Stimulated activated memory B cell treated with anti-CD40 and anti-IgM and Interleukin-4, amounts not matched to agents 10 μg/mL and 1 μg/mL and 100 μg/mL, for 72 hours (primary cell): ENCODE results near the gene DPP6.

ENCODE experiments used
- ATAC-seq: fragments of 150-1000 bp; cut with Tn5 transposase; 2 replicates; pipeline ENCODE4 v1.10.0; 2021
- H3K27ac Mint-ChIP-seq: one replicate; pipeline ENCODE4 v1.8.0; 2022; ENCODE audit warnings: mild to moderate bottlenecking, mixed read lengths
- H3K27me3 Mint-ChIP-seq: one replicate; pipeline ENCODE4 v1.8.0; 2022; ENCODE audit warnings: mixed read lengths
- H3K36me3 Mint-ChIP-seq: one replicate; pipeline ENCODE4 v1.8.0; 2022; ENCODE audit warnings: mixed read lengths
- H3K4me1 Mint-ChIP-seq: one replicate; pipeline ENCODE4 v1.8.0; 2022; ENCODE audit warnings: mixed read lengths
- H3K4me3 Mint-ChIP-seq: one replicate; pipeline ENCODE4 v1.8.0; 2022; ENCODE audit warnings: mild to moderate bottlenecking, moderate library complexity, mixed read lengths
- H3K9me3 Mint-ChIP-seq: one replicate; pipeline ENCODE4 v1.8.0; 2022; ENCODE audit warnings: mixed read lengths

Gene DPP6

DNA sequence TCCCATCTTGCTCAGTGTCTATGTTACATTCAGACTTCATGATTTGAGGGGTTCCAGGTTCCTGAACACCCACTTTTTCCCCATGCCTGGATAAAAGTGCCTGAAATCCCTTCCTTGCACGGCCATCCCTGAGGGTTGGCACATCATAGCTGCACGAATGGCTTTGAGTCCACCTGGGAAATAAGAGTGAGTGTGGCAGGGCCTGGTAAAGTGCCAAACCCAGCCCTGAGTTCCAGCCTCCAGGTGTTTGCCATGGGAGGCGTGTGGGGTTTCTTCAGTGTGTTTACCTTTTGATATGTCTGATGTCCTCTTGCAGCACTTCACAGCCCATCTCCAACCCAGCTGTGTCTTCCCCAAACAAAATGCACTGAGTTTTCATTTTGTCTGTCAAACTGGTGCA lies 805.0 kb downstream of the DPP6 start:
- Mint-ChIP-seq H3K9me3 (no peaks in the 10 kb centered on the region), H3K27ac (no peak overlapping the region), H3K4me1 (no peaks in the 10 kb centered on the region), H3K36me3 (no peaks in the 10 kb centered on the region), H3K27me3 (peaks cover 9% of the 10 kb centered on the region), H3K4me3 (no peak overlapping the region)
- ATAC-seq: no peak

DNA sequence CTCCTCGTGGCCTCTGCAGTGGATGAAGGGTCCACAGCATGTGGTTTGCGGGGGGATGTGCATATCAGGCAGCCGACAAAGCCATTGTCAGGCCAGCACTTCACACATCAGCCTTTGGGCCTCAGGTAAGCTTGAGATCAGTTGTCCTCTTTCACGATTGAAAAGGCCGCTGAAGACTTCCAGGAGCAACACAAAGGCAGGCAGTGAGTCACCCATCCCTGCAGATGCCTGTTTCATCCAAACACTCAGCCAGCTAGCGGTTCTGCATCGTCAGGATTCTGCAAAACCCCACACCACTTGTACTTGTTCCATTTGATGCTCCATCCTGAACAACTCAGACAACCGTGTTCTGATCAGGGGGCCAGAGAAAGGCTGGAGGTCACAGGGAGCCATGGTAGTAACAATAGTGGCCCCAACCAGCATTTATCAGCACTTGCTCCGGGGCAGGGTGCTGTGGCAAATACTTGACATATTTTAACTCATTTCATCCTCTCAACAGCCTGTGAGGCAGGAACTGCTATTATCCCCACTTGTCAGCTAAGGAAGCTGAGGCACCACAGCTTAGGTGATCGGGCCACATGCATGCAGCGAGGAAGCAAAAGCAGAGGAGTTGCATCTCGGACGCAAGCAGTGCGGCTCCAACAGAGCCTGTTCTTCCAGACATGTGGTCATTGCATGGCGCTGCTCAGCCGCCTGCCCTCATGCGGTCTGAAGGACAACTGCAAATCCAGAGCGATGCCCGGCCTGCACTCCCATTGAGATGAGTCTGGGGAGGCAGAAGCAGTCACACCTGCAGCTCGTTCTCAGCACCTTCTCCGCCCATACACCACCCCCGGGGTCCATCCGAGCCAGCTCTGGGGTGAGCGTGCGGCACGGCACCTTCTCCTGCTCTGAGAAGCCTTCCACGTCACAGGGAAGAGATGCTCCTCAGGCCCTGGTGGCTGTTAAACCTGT lies 805.8 kb downstream of the DPP6 start:
- peaks cover 1% of the 10 kb centered on the region for H3K27me3 Mint-ChIP-seq
- H3K4me3 Mint-ChIP-seq: no peak overlapping the region
- ATAC-seq: no peak
- H3K27ac Mint-ChIP-seq: no peak overlapping the region
- no peaks in the 10 kb centered on the region for H3K4me1 Mint-ChIP-seq
- H3K9me3 Mint-ChIP-seq: no peaks in the 10 kb centered on the region
- no peaks in the 10 kb centered on the region for H3K36me3 Mint-ChIP-seq

DNA sequence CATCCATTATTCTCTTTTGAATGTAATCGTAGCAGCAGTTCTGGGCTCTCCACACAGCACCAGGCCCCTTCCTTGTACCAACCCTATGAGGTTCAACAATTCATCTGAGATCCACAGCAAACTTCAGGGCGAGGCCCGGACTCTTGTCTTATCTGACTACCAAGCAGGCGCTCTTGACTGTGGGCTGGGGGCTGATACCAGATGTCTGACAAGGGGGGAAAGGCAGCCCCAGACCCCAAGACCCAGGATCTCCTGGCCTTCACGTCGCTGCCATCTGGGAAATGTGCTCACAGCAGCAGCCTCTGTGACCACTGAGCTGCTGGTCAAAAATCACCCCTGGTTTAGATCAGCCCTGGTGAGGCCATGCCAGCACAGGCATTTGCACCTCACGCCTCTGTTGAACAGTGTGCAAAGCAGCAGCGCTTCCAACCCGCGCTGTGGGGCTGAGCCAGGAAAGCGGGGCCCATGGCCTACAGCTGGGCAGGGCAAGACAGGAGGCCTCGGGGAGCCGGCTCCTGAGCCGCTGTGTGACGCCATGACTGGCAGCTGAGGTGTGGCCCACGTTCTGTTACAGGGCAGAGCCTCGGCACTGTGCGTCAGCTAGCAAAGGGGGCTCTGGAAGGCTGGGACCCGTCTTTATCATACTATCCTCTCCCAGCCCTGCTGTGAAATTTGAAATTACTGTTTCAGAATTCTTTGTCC lies 806.8 kb downstream of the DPP6 start:
- Mint-ChIP-seq H3K4me1 (no peaks in the 10 kb centered on the region), H3K36me3 (no peaks in the 10 kb centered on the region), H3K9me3 (no peaks in the 10 kb centered on the region), H3K27ac (no peak overlapping the region), H3K27me3 (no peaks in the 10 kb centered on the region), H3K4me3 (no peak overlapping the region)
- ATAC-seq: no peak

DNA sequence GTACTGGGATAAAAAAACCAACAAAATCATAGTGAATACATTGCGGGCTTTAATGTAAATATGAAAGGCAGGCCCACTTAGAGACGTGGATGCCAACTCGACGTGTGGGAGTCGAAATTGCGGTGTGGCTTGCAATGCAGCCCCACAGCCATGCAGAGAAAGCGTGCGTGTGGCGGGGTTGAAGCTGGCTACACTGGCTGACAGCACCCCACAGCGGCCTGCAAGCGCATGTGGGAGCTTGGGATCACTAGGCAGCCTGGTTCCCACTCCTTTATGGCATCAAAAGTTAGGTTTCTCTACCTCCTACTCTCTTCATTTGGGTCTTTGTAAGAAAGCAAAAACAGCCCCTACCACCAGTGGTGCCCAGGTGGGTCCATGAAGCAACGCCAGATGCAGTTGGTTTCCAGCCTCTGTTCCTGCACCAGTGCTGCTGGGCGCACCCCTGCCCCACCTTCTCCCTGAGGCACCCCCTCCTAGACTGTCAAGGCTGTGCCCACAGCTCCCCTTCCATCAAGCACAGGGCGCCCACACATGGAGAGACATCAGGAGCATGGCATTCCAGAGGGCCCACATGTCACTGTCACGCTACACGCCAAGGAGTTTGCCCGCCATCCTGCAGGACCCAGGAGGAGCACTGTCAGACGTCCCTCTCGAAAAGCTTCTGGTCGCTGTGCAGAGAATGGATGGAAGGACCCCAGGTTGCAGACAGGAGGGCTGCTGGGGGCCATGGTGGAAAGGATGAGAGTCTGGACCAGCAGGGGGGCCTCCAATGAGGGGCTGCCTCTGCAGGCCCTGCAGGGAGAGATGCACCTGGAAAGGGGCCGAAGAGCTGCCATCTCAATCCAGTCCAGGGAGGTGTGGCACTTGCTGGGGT lies 807.8 kb downstream of the DPP6 start:
- no peaks in the 10 kb centered on the region for H3K36me3 Mint-ChIP-seq
- H3K4me1 Mint-ChIP-seq: no peaks in the 10 kb centered on the region
- ATAC-seq: no peak
- H3K9me3 Mint-ChIP-seq: no peaks in the 10 kb centered on the region
- H3K27ac Mint-ChIP-seq: no peak overlapping the region
- no peaks in the 10 kb centered on the region for H3K27me3 Mint-ChIP-seq
- H3K4me3 Mint-ChIP-seq: no peak overlapping the region

DNA sequence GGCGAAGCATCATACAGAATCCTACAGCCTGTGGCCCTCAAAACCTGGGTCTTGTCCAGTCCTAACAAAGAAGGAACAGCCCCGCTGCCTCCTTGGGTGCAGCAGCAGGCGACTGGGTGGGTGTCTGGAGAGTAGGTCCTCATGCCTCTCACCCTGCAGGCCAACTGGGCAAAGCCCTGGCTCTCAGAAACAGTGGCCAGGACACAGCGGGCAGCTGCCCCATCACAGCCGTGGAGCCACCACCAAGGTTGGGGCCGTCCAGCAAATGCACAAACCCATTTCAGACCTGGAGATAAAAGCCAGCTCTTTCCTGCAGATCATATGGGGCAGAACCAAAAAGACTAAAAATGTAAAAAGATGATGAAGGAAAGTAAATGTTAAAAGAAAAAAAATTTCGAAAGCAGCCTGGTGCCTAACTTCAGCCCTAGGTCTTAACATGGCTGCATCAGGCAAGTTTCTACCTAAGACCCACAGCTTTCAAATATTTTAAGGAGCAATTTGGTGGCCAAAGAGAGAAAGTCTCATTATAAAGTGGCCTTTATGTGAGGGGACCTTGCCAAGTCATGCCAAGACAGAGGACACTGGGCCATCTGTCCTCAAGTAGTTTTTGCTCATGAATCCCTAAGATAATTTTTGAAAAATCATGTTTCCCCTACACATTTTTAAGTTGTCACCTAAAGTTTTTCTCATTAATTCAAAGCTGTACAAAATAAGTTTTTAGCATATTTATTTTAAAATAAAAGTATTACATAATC lies 808.6 kb downstream of the DPP6 start:
- Mint-ChIP-seq H3K36me3 (no peaks in the 10 kb centered on the region), H3K4me3 (no peak overlapping the region), H3K9me3 (no peaks in the 10 kb centered on the region), H3K27ac (no peak overlapping the region), H3K27me3 (peaks cover 7% of the 10 kb centered on the region), H3K4me1 (no peaks in the 10 kb centered on the region)
- ATAC-seq: no peak

DNA sequence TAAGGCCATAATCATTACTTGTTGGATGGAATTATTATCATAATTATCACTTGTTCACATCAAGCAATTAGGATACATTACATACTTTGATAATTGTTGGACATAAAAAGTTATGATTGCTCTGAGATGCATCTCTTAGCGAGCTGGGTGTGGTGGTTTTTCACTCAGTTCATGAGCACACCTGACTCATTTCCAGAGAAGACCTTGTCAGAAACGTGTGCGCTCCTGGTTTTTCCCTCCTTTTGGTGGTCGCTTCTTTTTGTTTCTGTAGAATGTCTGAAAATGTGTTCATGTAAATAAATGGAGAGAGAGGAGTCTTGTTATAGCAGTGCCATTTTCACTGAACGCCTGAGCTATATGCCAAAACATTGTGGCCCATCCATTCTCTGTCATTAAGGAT lies 809.4 kb downstream of the DPP6 start:
- no peak for ATAC-seq
- H3K36me3 Mint-ChIP-seq: no peaks in the 10 kb centered on the region
- H3K9me3 Mint-ChIP-seq: no peaks in the 10 kb centered on the region

DNA sequence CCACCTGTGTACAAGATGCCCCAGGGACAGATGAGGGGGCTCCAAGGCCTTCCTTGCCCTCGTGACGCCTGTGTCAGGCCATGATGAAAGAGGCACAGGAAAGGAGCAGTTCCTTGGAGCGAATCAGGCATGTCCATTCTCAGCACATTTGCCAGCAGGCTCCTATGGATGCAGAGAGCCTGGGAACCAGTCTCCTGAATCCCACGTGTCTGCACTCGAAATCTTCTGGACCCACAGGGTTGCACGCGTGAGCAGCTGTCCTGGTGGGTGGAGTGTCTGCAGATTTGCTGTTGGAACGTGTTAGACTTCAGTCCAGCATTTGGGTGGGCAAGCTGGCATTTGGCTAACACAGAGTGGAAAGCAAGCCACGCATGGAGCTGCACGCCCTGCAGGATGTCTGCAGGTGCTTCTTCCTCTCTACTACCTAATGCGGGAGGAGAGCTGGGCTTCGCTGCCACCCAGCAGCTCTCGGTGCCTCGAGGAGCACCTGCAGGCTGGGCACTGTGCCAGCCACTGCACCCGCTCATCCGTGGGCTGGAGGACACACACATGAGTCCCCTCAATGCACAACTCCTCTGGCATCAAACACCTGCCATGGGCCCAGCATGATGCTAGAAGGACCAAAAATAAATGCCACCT lies 810.1 kb downstream of the DPP6 start:
- Mint-ChIP-seq H3K9me3 (peaks cover 3% of the 10 kb centered on the region), H3K4me1 (peaks cover 9% of the 10 kb centered on the region), H3K27me3 (peaks cover 22% of the 10 kb centered on the region), H3K27ac (no peak overlapping the region), H3K36me3 (no peaks in the 10 kb centered on the region), H3K4me3 (no peak overlapping the region)
- ATAC-seq: no peak

More for the DNA sequence above, 809.4 kb downstream of the DPP6 start:
- Mint-ChIP-seq H3K27ac (no peak overlapping the region), H3K4me1 (peaks cover 2% of the 10 kb centered on the region), H3K27me3 (peaks cover 15% of the 10 kb centered on the region), H3K4me3 (no peak overlapping the region)

DNA sequence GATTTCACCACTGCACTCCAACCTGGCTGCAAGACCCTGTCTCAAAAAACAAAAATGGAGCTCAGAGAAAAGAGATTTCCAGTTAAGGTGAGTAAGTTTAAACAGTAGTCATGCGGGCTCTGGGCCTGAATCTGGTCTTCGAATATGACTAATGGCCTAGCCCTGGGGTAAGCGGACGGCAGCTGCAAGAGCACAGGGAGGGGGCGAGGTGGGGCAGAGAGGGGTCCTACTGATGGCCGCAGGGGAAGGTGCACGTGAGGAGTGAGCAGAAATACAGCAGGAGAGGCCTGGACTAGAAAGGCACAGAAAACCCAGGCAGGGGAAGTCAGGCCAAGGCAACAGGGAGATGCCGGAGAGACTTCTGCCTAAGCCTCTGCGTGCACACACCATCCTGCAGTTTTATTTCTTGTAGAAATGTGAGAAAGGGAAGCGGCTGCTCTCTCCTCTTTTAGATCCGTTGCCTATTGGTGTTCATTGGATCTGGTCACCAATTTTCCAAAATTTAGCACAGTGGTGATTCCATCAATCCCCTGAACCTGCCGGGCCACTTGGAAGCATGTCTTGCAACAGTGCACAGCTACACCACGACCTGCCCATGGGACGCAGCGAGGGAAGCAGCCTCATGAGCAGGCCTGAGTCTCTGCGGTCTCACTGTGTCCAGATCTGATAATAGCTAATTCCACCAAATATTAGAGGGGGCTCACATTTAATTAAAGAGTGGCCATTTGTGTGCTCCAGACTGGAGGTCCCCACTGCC lies 811.7 kb downstream of the DPP6 start:
- H3K9me3 Mint-ChIP-seq: peaks cover 3% of the 10 kb centered on the region
- ATAC-seq: no peak
- H3K27me3 Mint-ChIP-seq: peaks cover 32% of the 10 kb centered on the region
- H3K27ac Mint-ChIP-seq: no peak overlapping the region
- H3K36me3 Mint-ChIP-seq: no peaks in the 10 kb centered on the region
- H3K4me3 Mint-ChIP-seq: no peak overlapping the region
- H3K4me1 Mint-ChIP-seq: peaks cover 11% of the 10 kb centered on the region

DNA sequence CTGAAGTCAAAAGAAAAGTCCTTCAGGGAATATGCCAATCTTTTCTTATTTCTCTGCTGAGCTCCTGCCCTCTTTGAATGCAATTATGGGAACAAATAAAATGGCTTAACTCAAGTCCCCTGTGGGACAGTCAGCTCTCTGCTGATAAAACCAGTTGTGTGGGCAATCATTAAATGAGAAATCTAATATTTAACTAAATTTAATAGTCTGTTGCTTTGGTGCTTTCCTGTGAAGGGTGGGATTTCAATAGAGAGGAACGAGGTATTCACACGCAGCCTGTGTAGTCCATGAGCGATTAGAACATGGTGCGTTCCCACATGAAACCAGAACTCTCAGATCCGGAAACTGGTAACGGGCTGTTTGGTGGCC lies 812.3 kb downstream of the DPP6 start:
- no peak for ATAC-seq
- Mint-ChIP-seq H3K27ac (no peak overlapping the region), H3K9me3 (peaks cover 3% of the 10 kb centered on the region), H3K4me3 (no peak overlapping the region), H3K36me3 (no peaks in the 10 kb centered on the region), H3K4me1 (peaks cover 11% of the 10 kb centered on the region), H3K27me3 (peaks cover 37% of the 10 kb centered on the region)

DNA sequence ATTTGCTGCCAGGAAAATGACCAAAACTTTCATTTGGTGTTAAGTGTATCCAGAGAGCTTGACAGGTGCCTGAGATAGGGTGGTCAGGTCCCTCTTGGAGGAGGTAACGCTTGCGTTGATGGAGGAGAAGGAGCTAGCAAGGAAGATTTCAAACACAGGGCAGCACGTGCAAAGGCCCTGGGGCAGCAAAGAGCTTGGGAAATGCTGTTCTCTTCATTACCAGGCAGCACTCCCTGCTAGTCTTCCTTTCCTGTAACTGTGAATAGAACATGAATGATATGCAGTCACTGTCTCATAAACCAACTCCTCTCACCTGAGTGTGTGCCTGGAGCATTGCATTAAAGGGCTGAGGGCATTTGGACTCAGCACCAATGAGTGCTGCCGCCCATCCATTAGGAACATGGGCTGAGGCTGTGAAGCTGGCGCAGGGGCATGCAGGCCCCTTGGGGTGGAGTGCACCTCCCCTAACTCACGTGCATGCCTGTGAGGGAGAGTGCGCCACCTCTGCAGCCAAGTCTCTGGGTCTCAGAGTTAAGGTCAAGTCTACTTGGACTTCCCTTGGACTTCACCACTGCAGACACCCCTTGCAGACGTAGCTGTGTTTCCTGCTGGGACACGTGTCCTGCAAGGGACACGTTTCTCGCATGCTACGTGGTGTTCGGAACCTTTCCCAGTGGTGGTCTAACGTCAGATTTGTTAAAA lies 813.9 kb downstream of the DPP6 start:
- H3K27me3 Mint-ChIP-seq: peaks cover 38% of the 10 kb centered on the region
- no peak overlapping the region for H3K27ac Mint-ChIP-seq
- no peak overlapping the region for H3K4me3 Mint-ChIP-seq
- H3K4me1 Mint-ChIP-seq: peaks cover 11% of the 10 kb centered on the region
- H3K36me3 Mint-ChIP-seq: no peaks in the 10 kb centered on the region
- peaks cover 3% of the 10 kb centered on the region for H3K9me3 Mint-ChIP-seq
- no peak for ATAC-seq

DNA sequence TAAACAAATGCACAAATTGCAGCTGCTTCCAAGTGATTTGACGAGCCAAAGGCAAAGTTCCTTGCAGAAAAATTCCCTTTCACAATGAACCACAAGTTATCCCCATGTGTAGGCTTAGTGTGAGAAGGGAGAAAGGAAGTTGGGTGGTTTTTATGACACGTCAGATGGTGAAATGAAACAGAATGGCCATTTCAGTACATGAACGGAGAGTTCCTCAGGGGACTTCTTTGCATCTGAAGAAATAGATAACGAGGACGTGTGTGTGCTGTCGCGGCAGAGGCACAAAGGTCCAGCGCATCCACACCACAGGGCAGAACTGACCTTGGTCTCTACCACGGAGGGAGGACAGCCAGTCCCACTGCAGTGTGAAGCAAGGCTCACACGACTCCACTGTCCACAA lies 814.9 kb downstream of the DPP6 start:
- Mint-ChIP-seq H3K27me3 (peaks cover 42% of the 10 kb centered on the region), H3K4me3 (no peak overlapping the region)

DNA sequence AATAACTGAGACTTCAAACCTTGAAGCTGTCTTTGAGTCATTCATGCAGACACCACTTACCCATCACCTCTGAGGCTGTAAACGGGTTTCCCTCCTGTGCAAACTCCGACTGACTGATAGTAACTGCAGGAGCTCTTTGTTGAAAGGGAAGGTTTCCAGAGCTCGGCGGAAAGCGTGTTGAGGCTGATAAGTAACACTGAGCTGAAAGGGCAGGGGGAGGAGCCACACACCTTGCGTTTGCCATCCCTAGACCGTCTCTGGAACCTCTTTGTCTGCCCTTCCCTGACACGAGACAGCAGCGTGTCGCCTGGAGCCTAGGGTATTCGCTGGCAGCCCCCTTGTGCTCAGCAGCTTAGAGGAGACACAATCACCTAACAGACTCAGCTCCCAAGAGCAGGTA lies 816.7 kb downstream of the DPP6 start:
- H3K36me3 Mint-ChIP-seq: no peaks in the 10 kb centered on the region
- H3K27ac Mint-ChIP-seq: no peak overlapping the region
- no peak for ATAC-seq
- peaks cover 11% of the 10 kb centered on the region for H3K4me1 Mint-ChIP-seq
- H3K9me3 Mint-ChIP-seq: peaks cover 7% of the 10 kb centered on the region
- H3K27me3 Mint-ChIP-seq: peaks cover 51% of the 10 kb centered on the region
- H3K4me3 Mint-ChIP-seq: no peak overlapping the region

More for the DNA sequence above, 814.9 kb downstream of the DPP6 start:
- Mint-ChIP-seq H3K4me1 (peaks cover 11% of the 10 kb centered on the region), H3K27ac (no peak overlapping the region), H3K36me3 (no peaks in the 10 kb centered on the region), H3K9me3 (peaks cover 3% of the 10 kb centered on the region)
- ATAC-seq: no peak

DNA sequence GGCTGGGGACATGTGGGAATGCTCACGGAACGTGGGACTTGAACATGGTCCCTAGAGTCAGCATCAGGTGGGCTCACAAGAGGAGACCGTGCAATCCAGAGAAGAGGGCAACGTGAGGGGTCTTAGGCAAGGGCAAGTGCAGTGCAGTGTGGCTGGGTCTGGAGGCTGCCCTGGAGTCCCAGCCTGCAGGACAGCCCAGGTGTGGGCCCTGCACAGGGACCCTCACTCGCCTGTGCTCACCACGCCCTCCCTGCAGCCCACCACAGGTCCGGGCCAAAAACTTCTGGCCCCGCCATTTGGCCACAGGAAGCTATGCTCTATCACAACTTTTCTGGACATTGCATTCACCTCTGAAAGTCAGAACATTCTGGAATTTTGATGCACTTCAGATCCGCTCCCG lies 817.2 kb downstream of the DPP6 start:
- no peak for ATAC-seq
- Mint-ChIP-seq H3K4me3 (no peak overlapping the region), H3K36me3 (no peaks in the 10 kb centered on the region), H3K4me1 (peaks cover 11% of the 10 kb centered on the region), H3K27ac (no peak overlapping the region), H3K27me3 (peaks cover 51% of the 10 kb centered on the region), H3K9me3 (peaks cover 8% of the 10 kb centered on the region)
